Measurements from ENCODE around the gene MB. TPM values are rescaled to one million over a fixed set of nuclear protein-coding genes. Genes with fewer than 3 reads are reported as not detected.

The MB gene
- total and polyA plus RNA-seq, 2 donors (not counting 1 experiment from before 2014, with no cell fraction given): not detected

- Histone ChIP-seq H3K79me2 (ENCODE audit: control insufficient read depth, insufficient read depth, low read length) (no peaks in the 10 kb centered on the region), H3K27me3 (replicated peaks in 1 of 4; ENCODE audit: control extremely low read depth in 1 of 4, control insufficient read depth in 3 of 4, insufficient read depth in 4 of 4, low read length in 3 of 4) (peaks cover 0 to 5% (median 1%) of the 10 kb centered on the region in 4 experiments), H3K4me3 (ENCODE audit: control extremely low read depth in 1 of 5, extremely low read depth in 1 of 5, insufficient read depth in 1 of 5, low read depth in 2 of 5, low read length in 4 of 5) (no peak overlapping the region), H3K4me1 (ENCODE audit: control insufficient read depth in 2 of 2, insufficient read depth in 2 of 2, low read length in 2 of 2) (no peaks in the 10 kb centered on the region), H3K27ac (ENCODE audit: low read length in 2 of 2) (no peak overlapping the region), H3K36me3 (replicated peaks in 1 of 2; ENCODE audit: control extremely low read depth in 1 of 2, control insufficient read depth in 1 of 2, extremely low read depth in 1 of 2, insufficient read depth in 2 of 2, low read length in 1 of 2) (no peaks in the 10 kb centered on the region), H2AFZ (ENCODE audit: insufficient read depth, low read depth, low read length, poor library complexity, severe bottlenecking) (no peak overlapping the region), H3K9ac (ENCODE audit: low read length) (no peak overlapping the region), H4K20me1 (ENCODE audit: control insufficient read depth, insufficient read depth, low read length, poor library complexity, severe bottlenecking) (no peaks in the 10 kb centered on the region), H3K4me2 (replicated peaks; ENCODE audit: low read depth, low read length, poor library complexity, severe bottlenecking) (no peak overlapping the region), H3K9me3 (ENCODE audit: control extremely low read depth in 1 of 3, control insufficient read depth in 2 of 3, insufficient read depth in 1 of 3, low read length in 2 of 3) (no peaks in the 10 kb centered on the region)
- Mint-ChIP-seq H3K27ac (no peak overlapping the region), H3K4me1 (no peaks in the 10 kb centered on the region), H3K9me3 (ENCODE audit: insufficient read depth) (no peaks in the 10 kb centered on the region), H3K27me3 (peaks cover 32% of the 10 kb centered on the region), H3K4me3 (no peak overlapping the region)
- POLR2A ChIA-PET: no interaction called here
- intact Hi-C loops (cut with micrococcal nuclease): no loop called here
- CTCF ChIA-PET: interaction anchor here (1.0 kb wide), 1 partner anchor 205 kb away, joined by 3 read pairs; no protein-coding TSS in a partner anchor
- TF ChIP-seq EZH2 (IDR thresholded peaks at IDR 0.05; ENCODE audit: borderline replicate concordance, insufficient read depth, low read depth, low read length, poor library complexity, severe bottlenecking) (no peak), CTCF (IDR thresholded peaks at IDR 0.05) (no peak)
- WGBS (ENCODE audit: insufficient coverage): 72% methylated on average over 2 of the region's 3 CpGs
- ATAC-seq (ENCODE audit: low read depth): no peak
- DNase-seq: no peak
These were observed 17.9 kb upstream of the MB start for GRCh38 chr22:35634943-35635540.

- peaks cover 3% of the 10 kb centered on the region for H3K4me1 Mint-ChIP-seq
- ChIA-PET CTCF (interaction anchor here (0.5 kb wide), 1 partner anchor 218 kb away, joined by 3 read pairs; no protein-coding TSS in a partner anchor), POLR2A (interaction anchor here (0.6 kb wide), 1 partner anchor 31 kb away, joined by 3 read pairs; no protein-coding TSS in a partner anchor)
- Histone ChIP-seq H3K4me3 (ENCODE audit: control extremely low read depth in 1 of 5, extremely low read depth in 1 of 5, insufficient read depth in 1 of 5, low read depth in 2 of 5, low read length in 4 of 5) (no peak overlapping the region), H2AFZ (ENCODE audit: insufficient read depth, low read depth, low read length, poor library complexity, severe bottlenecking) (no peak overlapping the region), H3K27me3 (replicated peaks in 1 of 4; ENCODE audit: control extremely low read depth in 1 of 4, control insufficient read depth in 3 of 4, insufficient read depth in 4 of 4, low read length in 3 of 4) (peaks cover 0 to 10% (median 1%) of the 10 kb centered on the region in 4 experiments), H3K79me2 (ENCODE audit: control insufficient read depth, insufficient read depth, low read length) (no peaks in the 10 kb centered on the region), H3K9ac (ENCODE audit: low read length) (no peak overlapping the region), H3K9me3 (ENCODE audit: control extremely low read depth in 1 of 3, control insufficient read depth in 2 of 3, insufficient read depth in 1 of 3, low read length in 2 of 3) (no peaks in the 10 kb centered on the region), H3K36me3 (replicated peaks in 1 of 2; ENCODE audit: control extremely low read depth in 1 of 2, control insufficient read depth in 1 of 2, extremely low read depth in 1 of 2, insufficient read depth in 2 of 2, low read length in 1 of 2) (no peaks in the 10 kb centered on the region), H3K27ac (ENCODE audit: low read length in 2 of 2) (no peak overlapping the region), H3K4me1 (ENCODE audit: control insufficient read depth in 2 of 2, insufficient read depth in 2 of 2, low read length in 2 of 2) (no peaks in the 10 kb centered on the region), H3K4me2 (replicated peaks; ENCODE audit: low read depth, low read length, poor library complexity, severe bottlenecking) (no peak overlapping the region), H4K20me1 (ENCODE audit: control insufficient read depth, insufficient read depth, low read length, poor library complexity, severe bottlenecking) (no peaks in the 10 kb centered on the region)
- DNase-seq (no peak), ATAC-seq (ENCODE audit: low read depth) (no peak)
- H3K4me3 Mint-ChIP-seq: no peak overlapping the region
- intact Hi-C loops (cut with micrococcal nuclease): no loop called here
- H3K27me3 Mint-ChIP-seq: peaks cover 40% of the 10 kb centered on the region
- no peak overlapping the region for H3K27ac Mint-ChIP-seq
- H3K9me3 Mint-ChIP-seq (ENCODE audit: insufficient read depth): no peaks in the 10 kb centered on the region
- TF ChIP-seq CTCF (IDR thresholded peaks at IDR 0.05): no peak
- no peak for TF ChIP-seq EZH2 (IDR thresholded peaks at IDR 0.05; ENCODE audit: borderline replicate concordance, insufficient read depth, low read depth, low read length, poor library complexity, severe bottlenecking)
- WGBS (ENCODE audit: insufficient coverage): 54% methylated on average over 4 of the region's 5 CpGs
These were observed 16.9 kb upstream of the MB start for GRCh38 chr22:35634015-35634414.
